ENCODE data around the gene OTOGL.

DNA sequence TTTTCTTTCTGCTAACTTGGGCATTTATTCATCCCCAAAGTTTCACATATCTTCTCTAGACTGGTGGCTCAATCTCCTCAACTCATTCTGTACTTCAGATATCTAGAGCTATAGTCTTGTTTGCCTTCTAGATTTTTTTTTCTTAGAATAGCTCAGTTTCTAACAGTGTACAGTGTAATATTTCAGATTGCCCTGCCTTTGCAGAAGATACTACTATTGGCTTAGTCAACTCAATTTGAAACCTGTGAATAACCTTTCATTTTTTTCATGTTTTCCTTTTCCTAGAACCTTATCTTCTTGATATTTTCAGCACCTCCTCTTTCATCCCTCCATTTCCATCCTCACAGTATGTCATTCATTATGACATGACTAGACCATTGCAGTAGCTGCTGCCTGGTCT lies 69.6 kb downstream of the OTOGL start:
- TF ChIP-seq FOXP2 (optimal IDR thresholded peaks at IDR 0.05; ENCODE audit: borderline replicate concordance, extremely low read depth, extremely low read length, insufficient read depth) (no peak), TAF1 (IDR thresholded peaks at IDR 0.05; ENCODE audit: borderline replicate concordance, insufficient read depth, low read length) (no peak)
- TF ChIP-seq, protein P1, sequence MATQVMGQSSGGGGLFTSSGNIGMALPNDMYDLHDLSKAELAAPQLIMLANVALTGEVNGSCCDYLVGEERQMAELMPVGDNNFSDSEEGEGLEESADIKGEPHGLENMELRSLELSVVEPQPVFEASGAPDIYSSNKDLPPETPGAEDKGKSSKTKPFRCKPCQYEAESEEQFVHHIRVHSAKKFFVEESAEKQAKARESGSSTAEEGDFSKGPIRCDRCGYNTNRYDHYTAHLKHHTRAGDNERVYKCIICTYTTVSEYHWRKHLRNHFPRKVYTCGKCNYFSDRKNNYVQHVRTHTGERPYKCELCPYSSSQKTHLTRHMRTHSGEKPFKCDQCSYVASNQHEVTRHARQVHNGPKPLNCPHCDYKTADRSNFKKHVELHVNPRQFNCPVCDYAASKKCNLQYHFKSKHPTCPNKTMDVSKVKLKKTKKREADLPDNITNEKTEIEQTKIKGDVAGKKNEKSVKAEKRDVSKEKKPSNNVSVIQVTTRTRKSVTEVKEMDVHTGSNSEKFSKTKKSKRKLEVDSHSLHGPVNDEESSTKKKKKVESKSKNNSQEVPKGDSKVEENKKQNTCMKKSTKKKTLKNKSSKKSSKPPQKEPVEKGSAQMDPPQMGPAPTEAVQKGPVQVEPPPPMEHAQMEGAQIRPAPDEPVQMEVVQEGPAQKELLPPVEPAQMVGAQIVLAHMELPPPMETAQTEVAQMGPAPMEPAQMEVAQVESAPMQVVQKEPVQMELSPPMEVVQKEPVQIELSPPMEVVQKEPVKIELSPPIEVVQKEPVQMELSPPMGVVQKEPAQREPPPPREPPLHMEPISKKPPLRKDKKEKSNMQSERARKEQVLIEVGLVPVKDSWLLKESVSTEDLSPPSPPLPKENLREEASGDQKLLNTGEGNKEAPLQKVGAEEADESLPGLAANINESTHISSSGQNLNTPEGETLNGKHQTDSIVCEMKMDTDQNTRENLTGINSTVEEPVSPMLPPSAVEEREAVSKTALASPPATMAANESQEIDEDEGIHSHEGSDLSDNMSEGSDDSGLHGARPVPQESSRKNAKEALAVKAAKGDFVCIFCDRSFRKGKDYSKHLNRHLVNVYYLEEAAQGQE (IDR thresholded peaks at IDR 0.05; ENCODE audit: insufficient read depth in 1 of 2, low read depth in 2 of 2, low read length in 2 of 2) = no peak
